HG03135 (cell line): ENCODE data around the gene LIPJ.

Experiments
- ATAC-seq: cut with Tn5 transposase; IDR thresholded peaks from one replicate; pipeline ENCODE4 v1.9.1; 2021; ENCODE audit warnings: mild to moderate bottlenecking, moderate library complexity; ENCODE audit not compliant: unreplicated experiment

The LIPJ gene

DNA sequence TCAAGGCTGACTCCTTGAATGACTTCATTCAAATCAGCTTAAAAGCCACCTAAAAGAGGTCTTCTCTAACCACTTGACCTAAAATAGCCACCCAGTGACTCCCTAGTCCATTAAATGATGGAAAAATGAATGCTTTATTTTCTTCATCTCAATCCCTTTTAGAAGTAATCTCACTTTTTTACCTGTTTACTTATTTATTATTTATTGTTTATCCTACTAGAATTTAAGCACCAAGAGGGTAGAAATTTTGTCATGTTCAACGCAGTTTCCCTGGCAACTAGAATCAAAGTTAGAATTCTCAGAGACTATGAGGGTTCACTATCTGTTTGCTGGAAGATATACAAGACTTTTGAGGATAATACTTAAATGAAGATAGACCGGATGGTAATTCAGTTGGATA, at the start of gene LIPJ:
TSS of gene LIPJ (plus strand) at position 301 of the 400 bp plus-strand sequence. CDS start 3,926 bp downstream, outside the sequence.
- no peak for ATAC-seq

DNA sequence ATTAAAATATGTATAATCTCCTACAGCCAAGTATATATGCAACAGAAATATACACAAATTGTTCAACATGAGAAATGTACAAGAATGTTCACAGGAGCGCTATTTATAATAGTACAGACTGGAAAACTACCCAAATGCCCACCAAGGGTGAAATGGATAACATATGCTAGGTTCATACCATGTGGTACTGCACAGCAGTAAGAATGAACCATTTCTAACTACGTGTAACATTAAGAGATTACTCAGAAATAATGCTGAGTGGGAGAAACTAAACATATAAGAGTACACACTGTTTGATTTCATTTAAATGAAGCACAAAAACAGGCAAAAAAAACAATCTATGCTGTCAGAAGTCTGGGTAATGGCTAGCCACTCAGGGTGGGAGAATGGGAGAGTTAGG, 49.2 kb upstream of the LIPJ start:
- no peak for ATAC-seq

DNA sequence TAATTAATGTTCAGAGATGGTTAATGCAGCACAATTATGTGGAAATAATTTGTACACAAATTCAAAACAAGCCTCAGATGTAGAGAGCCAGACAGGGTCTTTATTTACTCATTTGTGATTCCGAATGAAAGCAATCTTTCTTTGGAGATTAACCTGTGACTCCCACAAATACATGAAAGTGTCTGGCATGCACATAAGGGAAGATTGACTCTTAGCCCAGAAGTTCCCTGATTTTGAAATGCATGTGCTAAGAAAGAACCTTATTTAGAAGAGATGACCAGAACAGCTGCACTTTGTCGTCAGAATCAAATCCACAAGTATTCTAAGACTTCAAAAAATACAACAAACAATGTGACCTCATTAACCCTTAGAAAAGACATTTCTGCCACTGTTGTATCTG, 48.5 kb upstream of the LIPJ start:
- no peak for ATAC-seq

DNA sequence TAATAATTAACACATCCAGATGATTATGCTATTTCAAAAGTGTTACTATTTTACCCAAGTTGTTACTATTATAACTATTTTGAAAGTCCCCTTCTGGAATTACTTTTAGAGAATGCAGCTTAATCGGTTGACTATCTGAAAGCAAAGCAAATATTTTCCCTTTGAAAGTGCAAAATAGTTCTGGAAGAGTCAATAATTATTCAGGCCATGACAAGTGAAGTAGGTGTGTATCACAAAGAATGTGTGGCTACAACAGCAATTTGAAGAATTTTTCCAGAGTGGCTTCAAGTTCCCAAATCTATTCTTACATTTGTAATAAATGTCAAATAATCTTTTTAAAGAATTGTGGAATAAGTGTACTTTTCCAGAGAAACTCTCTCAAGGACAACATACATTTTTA, 46.2 kb upstream of the LIPJ start:
- ATAC-seq, result no peak

DNA sequence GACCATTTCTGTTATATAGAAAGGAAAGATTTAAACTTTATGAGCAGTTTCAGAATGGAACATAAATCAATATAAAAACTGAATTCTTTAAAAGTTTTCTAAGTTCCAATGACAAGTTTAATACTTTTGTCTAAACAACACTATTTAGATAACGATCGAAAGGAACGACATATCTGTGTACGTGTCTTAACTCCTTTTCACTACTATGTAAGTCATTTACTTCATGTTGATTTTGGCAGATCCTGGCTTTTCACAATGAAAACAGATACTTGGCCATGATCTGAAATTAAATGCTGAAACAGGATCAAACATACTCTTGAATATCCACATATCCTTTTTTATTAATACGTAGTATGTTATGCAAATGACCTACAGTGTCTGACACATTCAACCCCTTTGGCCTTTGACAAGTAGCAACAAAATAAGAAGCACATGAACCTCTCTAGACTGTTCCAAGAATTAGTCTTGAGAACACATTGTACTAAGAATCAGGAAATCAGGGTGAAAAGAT, 45.4 kb upstream of the LIPJ start:
- no peak for ATAC-seq

DNA sequence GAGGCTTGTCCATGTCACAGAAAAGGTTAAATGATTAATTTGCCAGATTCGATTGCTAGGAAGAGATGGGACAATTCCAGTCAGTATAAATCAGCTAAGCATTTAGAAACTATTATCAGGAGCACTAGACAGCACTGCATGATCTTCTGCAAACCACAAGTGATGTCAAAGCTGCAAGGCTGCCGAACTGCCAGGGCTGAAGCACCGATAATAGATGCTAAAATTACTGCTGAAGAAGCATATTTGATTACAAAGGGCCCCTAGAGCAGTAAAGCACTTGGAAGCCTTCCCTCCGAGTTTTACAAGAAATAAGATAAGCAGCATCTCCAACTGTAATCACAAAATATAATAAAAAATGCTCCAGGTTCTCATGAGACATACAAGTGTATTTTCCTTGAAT, 44.0 kb upstream of the LIPJ start:
- ATAC-seq, result no peak

- no peak for ATAC-seq
Measured at GRCh38 chr10:88544140-88544870, 42.3 kb upstream of the LIPJ start.

- ATAC-seq, result no peak
Measured at GRCh38 chr10:88545359-88545758, 41.2 kb upstream of the LIPJ start.

DNA sequence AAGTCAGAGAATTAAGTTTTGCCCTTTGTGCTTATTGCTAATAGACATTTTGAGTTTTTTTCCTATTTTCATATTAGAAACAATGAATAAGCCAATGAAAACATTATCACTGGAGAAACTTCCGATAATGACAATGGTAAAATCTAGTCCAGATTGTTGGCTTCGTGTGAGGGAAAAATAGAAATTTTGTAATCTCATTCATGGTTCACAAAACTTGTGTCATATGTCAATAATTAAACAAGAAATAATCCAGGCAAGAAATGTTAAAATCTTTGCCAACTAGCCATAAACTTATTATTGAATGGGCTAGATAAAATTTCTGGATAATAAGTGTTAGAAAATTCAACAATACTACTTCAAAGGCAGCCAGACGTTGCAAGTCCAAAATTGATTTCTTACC, 40.1 kb upstream of the LIPJ start:
- ATAC-seq, result no peak

DNA sequence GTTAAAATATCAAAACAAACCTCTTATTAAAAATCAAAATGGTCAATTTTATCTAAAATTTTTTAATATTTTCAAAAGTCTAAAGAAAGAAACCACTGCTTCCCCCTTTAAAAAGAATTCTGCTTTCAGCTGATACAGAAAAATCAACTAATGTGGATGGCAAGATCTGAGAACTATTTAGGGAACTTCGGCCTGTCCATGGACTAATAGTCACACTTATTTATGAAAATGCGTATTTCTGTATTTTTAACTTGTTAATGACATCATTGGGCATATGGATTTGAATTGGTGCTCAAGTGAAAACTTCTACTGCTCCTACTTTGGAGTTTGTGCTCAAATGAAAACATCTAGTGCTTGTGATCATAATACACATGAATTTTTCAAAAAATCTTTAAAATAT, 35.3 kb upstream of the LIPJ start:
- ATAC-seq, result no peak

DNA sequence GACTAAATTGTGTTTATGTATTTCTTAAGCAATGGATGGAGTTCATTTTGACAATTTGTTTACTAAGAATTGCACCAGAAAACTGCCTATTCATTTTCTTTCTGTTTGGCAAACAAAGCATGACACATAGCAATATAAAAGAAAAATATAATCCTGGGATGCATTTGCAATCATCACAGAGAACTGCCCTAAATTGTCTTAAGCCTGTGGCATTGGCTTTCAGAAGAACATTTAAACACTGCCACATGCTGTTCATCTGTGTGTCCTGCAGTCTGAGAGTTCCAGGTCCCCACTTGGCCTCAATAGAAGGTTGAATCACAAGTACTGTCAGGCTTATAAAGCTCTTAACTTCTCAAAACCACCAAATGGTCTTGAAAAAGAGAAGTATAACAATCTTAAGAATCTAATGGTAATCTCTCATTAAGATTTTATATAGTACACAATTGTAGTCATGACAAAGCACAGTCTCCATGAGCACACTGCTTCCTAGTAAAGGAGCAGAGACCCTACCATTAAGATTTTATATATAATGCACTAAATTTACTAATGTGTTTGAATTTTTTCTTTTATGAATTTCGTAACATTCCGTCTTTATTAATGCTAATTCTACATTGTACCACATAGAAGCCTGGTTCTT, 33.3 kb upstream of the LIPJ start:
- peak; percentile 78 for ATAC-seq

- ATAC-seq, result no peak
Measured at GRCh38 chr10:88555190-88555908, 31.2 kb upstream of the LIPJ start.

GRCh38 chr10:88557256-88557655, 29.3 kb upstream of the LIPJ start:
- no peak for ATAC-seq

- no peak for ATAC-seq
Measured at GRCh38 chr10:88557658-88558057, 28.9 kb upstream of the LIPJ start.

GRCh38 chr10:88562152-88562551, 24.4 kb upstream of the LIPJ start:
- ATAC-seq, result no peak

DNA sequence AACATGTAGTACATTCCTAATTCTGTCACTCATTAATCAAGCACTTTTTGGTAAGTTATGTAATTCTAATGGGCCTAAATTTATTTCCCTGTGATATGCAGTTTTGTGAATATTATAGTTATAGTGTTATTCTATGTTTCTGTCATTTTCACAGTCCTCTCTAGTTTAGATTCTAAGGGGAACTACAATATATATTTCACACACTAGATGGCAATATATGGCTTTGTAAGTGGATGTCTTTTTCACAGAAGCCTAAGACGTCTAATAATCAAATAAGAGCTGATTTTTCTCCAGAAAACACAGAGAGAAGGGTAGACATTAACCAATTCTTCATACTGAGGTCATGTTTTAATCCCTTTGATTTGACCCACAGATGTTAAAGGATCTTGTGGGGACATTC, 21.5 kb upstream of the LIPJ start:
- ATAC-seq, result no peak

DNA sequence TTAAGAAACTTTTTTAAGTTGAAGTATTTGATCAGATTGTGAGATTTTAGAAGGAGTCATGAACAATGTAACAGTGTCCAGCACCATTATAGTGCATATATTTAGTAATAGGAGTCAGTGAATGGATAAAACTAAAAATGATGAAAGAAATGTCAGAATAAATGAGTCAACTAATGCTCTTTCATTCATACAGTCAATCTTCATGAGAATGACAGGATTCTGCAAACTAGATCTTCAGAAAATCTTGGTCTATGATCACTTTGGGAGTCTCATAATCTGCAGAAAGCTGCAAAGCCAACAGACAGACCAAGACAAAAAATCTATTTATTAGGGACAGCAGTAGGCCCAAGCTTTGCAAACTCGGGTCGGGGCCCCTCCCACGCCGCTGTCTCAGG, 4.2 kb upstream of the LIPJ start:
- no peak for ATAC-seq

DNA sequence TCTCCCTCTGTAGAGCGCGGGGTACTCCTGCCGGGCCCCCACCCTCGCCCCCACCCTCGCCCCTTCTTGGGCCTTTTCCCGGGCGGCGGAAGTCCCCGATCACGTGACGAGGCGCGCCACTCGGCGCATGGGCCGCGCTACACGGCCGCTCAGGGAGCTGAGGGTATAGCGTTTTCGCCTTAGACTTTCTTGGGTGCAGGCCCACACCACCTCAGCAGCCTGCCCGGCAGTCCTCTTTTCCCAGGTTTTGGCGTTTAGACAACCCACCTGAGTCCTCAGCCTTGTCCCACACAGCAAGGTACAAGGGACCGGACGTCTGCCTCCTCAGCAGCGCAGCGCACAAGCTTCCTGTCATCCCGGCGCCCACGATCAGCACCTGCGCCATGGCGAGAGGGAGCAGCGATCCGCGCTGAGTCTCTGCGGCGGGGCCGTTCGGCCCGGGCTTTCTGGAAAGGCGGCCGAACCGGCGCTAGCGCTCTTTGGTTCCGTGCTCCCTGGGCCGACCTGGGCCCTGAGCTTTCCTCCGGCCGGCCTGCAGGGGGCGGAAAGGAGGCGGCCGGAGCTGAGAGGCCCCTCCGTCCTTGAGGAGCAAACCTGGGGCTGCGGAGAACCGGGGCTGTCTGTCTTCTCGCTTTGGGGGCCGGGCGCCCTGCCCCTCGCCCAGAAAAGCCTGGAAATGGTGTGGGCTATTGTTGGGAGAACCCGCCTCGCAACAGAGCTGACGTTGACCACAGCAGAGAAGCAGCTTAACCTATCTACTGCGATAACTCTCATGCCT, 3.6 kb upstream of the LIPJ start, which contains the start of gene RNLS:
TSS of gene RNLS (minus strand) at position 513 of the 778 bp plus-strand sequence.
- ATAC-seq, result peak; percentile 85

DNA sequence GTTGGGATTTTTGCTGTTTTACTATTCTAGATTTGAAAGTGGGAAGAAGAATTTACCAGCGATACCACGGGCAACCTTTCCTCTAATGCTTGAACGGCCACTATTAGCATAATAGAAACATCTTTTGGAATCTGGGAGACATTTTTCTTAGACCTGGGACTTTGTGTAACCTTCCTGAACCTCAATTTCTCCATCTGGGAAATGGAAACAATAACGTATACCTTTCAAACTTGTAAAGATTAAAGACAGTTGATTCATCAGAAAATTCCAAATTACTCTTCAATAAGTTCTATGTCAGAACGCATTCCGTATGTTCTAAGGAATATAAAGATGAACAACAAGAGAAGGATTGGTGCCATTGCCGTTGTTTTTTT, 3.0 kb upstream of the LIPJ start:
- ATAC-seq, result no peak

- ATAC-seq, result no peak
Measured at GRCh38 chr10:88592381-88592780, 5.8 kb downstream of the LIPJ start.

DNA sequence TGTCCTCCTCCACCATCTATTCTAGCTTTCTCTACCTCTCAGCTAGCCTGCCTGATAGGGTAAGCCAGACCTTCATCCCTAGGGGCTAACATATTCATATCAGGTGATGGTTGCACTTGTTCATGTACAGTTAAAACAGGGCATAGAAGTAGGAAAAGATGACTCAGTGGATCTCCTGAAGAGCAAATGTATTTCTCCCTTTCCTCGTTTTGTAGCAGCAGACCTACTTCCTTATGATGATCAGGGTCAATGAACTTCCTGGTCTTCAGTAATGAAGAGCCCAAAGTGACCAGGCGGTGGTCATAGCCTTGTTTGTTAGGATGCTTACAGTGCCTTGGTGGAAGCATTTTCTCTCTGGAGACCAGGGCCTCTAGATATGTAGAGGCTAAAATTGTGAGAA, 6.3 kb downstream of the LIPJ start:
- ATAC-seq, result no peak
